Measurements from ENCODE around the gene LUZP2.
"Not testable (repeated sequence)": the region's sequence is repeated elsewhere in the genome, so short reads cannot be mapped to it uniquely, and the experiment has no call there.

The LUZP2 gene

GRCh38 chr11:24837112-24837511, 340.3 kb downstream of the LUZP2 start:
- DNase-seq, result no peak

DNA sequence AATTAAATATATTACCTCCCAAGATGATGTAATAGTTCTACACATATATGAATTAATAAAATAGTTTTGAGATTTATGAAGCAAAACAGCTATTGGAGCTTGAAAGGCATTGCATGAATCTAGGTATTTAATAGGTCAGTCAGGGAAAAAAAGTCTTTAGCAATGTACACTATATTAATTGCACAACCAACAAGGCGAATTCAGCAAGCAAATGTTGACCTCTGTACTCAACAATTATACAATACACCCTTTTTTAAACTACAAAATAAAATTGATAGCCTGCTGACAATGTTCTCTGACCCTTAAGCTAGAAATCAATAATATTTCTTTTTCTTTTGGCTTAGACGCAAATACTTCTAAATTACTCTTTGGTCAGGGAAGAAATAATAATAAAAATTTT, 345.5 kb downstream of the LUZP2 start:
- DNase-seq, result no peak

- DNase-seq, result no peak
These were observed 347.6 kb downstream of the LUZP2 start for GRCh38 chr11:24844406-24844805.

- DNase-seq, result no peak
These were observed 352.0 kb downstream of the LUZP2 start for GRCh38 chr11:24848857-24849256.

GRCh38 chr11:24855951-24856350, 359.1 kb downstream of the LUZP2 start:
- DNase-seq, result no peak

DNA sequence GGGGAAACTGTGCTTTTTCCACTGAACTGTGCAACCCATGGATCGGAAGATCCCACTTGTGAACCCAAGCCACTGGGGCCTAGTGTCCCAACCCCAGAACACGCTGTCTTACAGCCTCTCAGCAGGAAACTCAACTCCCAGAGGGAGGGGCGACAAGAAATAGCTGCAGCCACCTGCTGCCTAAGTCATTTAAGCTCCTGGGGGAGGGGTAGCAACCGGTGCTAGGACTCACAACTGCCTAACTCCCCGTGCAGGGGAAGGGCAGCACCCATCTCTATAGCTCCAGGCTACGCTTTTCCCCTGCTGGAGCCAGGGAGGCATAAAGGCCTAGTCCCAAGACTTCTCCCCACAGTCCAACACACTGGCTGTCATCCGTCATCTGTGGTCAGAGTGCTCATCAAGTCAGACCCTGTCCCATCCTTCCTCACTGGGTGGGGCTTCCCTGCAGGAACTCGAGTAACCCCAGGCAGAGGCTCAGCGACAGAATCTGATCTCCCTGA, 363.0 kb downstream of the LUZP2 start:
- no peak for DNase-seq

GRCh38 chr11:24861440-24861839, 364.6 kb downstream of the LUZP2 start:
- DNase-seq, result no peak

- no peak for DNase-seq
These were observed 369.9 kb downstream of the LUZP2 start for GRCh38 chr11:24866743-24867142.

DNA sequence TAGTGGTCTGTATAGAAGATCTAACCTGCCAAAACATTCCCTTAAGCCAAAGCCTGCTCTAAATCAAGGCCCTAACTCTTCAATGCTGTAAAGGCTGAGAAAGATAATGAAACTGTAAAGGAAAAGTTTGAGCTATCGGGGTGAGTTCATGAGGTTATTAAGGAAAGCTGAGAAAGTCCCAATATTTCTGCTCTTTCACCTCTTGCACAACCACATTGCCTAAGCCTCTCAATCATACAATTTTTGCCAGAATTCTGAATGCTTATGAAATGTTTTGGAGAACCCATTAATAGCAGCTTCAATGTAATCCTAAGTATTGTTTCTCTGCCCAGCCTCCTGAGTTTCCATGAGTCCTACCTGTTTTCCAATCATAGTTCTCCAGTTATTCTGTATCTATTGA, 373.2 kb downstream of the LUZP2 start:
- DNase-seq, result no peak

DNA sequence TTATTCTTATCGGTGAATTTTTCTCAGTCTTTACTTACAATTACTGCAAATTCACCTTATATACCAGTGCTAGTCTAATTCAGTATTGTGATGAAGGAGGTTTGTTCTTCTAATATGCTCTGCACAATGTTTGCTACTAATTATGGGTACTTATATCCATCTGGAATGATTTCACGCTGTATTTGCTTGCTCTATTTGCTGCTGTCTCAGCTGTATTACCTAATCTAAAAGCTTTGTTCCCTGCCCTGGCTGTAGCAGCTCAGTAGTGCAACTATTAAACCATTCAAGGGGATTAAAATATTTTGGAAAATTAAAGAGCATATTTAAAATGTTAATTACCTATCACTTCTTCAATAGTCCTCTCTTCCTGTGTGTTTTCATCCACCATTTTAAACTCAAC, 375.3 kb downstream of the LUZP2 start:
- peak; percentile 78 to 80 for DNase-seq

- DNase-seq, result peak; percentile 47 to 53
These were observed 375.9 kb downstream of the LUZP2 start for GRCh38 chr11:24872651-24873311.

DNA sequence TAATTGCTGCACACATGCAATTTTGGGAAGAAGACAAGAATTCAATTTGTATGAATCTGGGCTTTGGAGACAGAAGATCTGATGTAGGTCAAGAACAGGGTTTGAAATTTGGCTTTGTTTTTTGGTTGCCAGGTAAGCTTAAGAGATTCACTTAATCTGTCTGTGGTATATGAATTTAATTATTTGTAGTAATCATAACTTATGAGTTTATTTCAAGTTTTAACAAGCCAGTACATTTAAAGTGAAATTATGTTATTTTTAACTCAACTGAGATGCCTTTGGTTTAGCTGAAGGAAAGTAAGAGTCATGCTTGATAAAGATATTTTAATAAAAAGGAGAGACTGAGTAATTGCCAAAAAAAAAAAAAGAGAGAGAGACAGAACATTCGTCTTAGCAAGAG, 384.1 kb downstream of the LUZP2 start:
- DNase-seq, result no peak

DNA sequence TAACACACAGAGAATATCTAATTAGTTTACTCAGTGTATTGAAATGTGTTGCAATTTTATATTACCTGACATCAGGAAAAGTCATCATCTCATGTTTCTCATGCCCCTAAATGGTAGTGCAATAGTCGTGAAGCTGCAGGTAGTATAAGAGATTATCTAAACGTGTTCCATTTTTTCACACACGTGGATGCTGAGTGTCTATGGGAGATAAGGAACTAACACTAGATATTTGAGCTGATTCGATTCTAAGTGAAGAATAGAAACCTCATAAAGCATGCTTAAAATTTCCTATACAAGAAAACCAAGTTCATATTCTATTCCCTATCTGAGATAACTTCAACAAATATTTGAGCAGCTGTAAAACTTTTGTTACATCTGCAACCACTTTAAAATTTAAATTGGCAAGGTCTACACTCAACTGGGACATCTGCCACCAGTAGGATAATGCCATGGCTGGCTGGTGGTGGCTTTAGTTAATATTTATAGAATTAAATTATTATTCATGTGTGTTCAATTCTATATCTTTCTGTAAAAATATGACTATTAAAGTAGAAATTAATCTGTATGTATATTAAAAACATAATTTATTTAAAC, 388.8 kb downstream of the LUZP2 start:
- DNase-seq, result peak in 1 of 2 experiments; percentile 75

GRCh38 chr11:24886880-24887619, 390.2 kb downstream of the LUZP2 start:
- DNase-seq, result no peak

GRCh38 chr11:24890426-24890825, 393.6 kb downstream of the LUZP2 start:
- DNase-seq, result no peak

- DNase-seq, result not testable (repeated sequence)
These were observed 395.1 kb downstream of the LUZP2 start for GRCh38 chr11:24891845-24892492.

GRCh38 chr11:24896118-24896835, 399.4 kb downstream of the LUZP2 start:
- DNase-seq, result no peak

GRCh38 chr11:24900514-24900913, 403.7 kb downstream of the LUZP2 start:
- no peak for DNase-seq

GRCh38 chr11:24900960-24901549, 404.2 kb downstream of the LUZP2 start:
- no peak for DNase-seq

GRCh38 chr11:24903555-24903954, 406.7 kb downstream of the LUZP2 start:
- no peak for DNase-seq

GRCh38 chr11:24925091-24925490, 428.2 kb downstream of the LUZP2 start:
- DNase-seq, result no peak
